Activated CD4-positive, alpha-beta T cell treated with anti-CD3 and anti-CD28 coated beads, Interleukin-2, amount 10 ng/mL, durations not matched to agents 7 days and 5 days (primary cell): ENCODE results near the gene EEIG1. TPM values are rescaled to one million over a fixed set of nuclear protein-coding genes. Genes with fewer than 3 reads are reported as not detected.

Source experiments
- CTCF ChIA-PET: fragments of 350-600 bp; sonication (Branson Sonifier 250); formaldehyde crosslinking; loops from one replicate; lab custom pipeline; 2021; ENCODE audit warnings: antibody characterized with exemption; lab: Charles Lee
- POLR2A ChIA-PET: fragments of 350-600 bp; sonication (Branson Sonifier 250); formaldehyde crosslinking; loops from one replicate; lab custom pipeline; 2021; ENCODE audit warnings: antibody characterized with exemption; lab: Charles Lee
- DNase-seq: peaks from one replicate; pipeline ENCODE4 v3.0.0-alpha.2; 2020
- H3K27ac Mint-ChIP-seq: one replicate; pipeline ENCODE4 v1.8.0; 2021; ENCODE audit warnings: mild to moderate bottlenecking, moderate library complexity, mixed read lengths
- H3K27me3 Mint-ChIP-seq: one replicate; pipeline ENCODE4 v1.8.0; 2021; ENCODE audit warnings: mixed read lengths
- H3K36me3 Mint-ChIP-seq: one replicate; pipeline ENCODE4 v1.8.0; 2021; ENCODE audit warnings: low read depth, mixed read lengths
- H3K4me1 Mint-ChIP-seq: one replicate; pipeline ENCODE4 v1.8.0; 2021; ENCODE audit warnings: mixed read lengths
- H3K4me3 Mint-ChIP-seq: one replicate; pipeline ENCODE4 v1.8.0; 2021; ENCODE audit warnings: mild to moderate bottlenecking, moderate library complexity, mixed read lengths
- H3K9me3 Mint-ChIP-seq: one replicate; pipeline ENCODE4 v1.8.0; 2021; ENCODE audit warnings: mixed read lengths
- total RNA-seq, 2 experiments: library from RNA; stranded (reverse); gene quantifications; one replicate each; pipeline ENCODE4 v1.2.3, GENCODE V29; 2021

Gene EEIG1
- total RNA-seq, 2 experiments from 2014 or later: 412 to 477 TPM

- no peak for DNase-seq
- no peaks in the 10 kb centered on the region for H3K27me3 Mint-ChIP-seq
- H3K27ac Mint-ChIP-seq: no peak overlapping the region
- no peaks in the 10 kb centered on the region for H3K9me3 Mint-ChIP-seq
- H3K4me1 Mint-ChIP-seq: peaks cover 27% of the 10 kb centered on the region
- no peak overlapping the region for H3K4me3 Mint-ChIP-seq
- POLR2A ChIA-PET: no interaction called here
- CTCF ChIA-PET: interaction anchor here (1.0 to 1.7 kb wide), 3 partner anchors 9 to 42 kb away, joined by 4 to 7 read pairs (median 5); no protein-coding TSS in a partner anchor
- H3K36me3 Mint-ChIP-seq: no peaks in the 10 kb centered on the region
Measured at GRCh38 chr9:127993721-127994120, 12.9 kb upstream of the EEIG1 start.

GRCh38 chr9:127991757-127992274, 11.0 kb upstream of the EEIG1 start:
- POLR2A ChIA-PET: no interaction called here
- CTCF ChIA-PET: interaction anchor here (1.6 kb wide), 1 partner anchor 10 kb away, joined by 7 read pairs; no protein-coding TSS in a partner anchor
- no peaks in the 10 kb centered on the region for H3K36me3 Mint-ChIP-seq
- no peak for DNase-seq
- no peaks in the 10 kb centered on the region for H3K9me3 Mint-ChIP-seq
- no peaks in the 10 kb centered on the region for H3K27me3 Mint-ChIP-seq
- H3K4me1 Mint-ChIP-seq: peaks cover 25% of the 10 kb centered on the region
- H3K4me3 Mint-ChIP-seq: no peak overlapping the region
- no peak overlapping the region for H3K27ac Mint-ChIP-seq

- Mint-ChIP-seq H3K9me3 (no peaks in the 10 kb centered on the region), H3K4me1 (peaks cover 25% of the 10 kb centered on the region), H3K27ac (no peak overlapping the region), H3K27me3 (no peaks in the 10 kb centered on the region), H3K4me3 (no peak overlapping the region), H3K36me3 (no peaks in the 10 kb centered on the region)
- ChIA-PET POLR2A (no interaction called here), CTCF (interaction anchor here (0.6 to 1.6 kb wide), 3 partner anchors 9 to 159 kb away, joined by 3 to 7 read pairs (median 4); no protein-coding TSS in a partner anchor)
- no peak for DNase-seq
Measured at GRCh38 chr9:127991017-127991756, 10.4 kb upstream of the EEIG1 start.

- ChIA-PET CTCF (interaction anchor here (1.6 kb wide), 1 partner anchor 8 kb away, joined by 7 read pairs; no protein-coding TSS in a partner anchor), POLR2A (no interaction called here)
- no peaks in the 10 kb centered on the region for H3K36me3 Mint-ChIP-seq
- H3K27me3 Mint-ChIP-seq: no peaks in the 10 kb centered on the region
- DNase-seq: no peak
- peaks cover 24% of the 10 kb centered on the region for H3K4me1 Mint-ChIP-seq
- no peak overlapping the region for H3K4me3 Mint-ChIP-seq
- H3K27ac Mint-ChIP-seq: no peak overlapping the region
- H3K9me3 Mint-ChIP-seq: no peaks in the 10 kb centered on the region
Measured at GRCh38 chr9:127990554-127990953, 9.8 kb upstream of the EEIG1 start.

- no peaks in the 10 kb centered on the region for H3K27me3 Mint-ChIP-seq
- H3K36me3 Mint-ChIP-seq: no peaks in the 10 kb centered on the region
- CTCF ChIA-PET: no interaction called here
- POLR2A ChIA-PET: no interaction called here
- H3K4me1 Mint-ChIP-seq: peaks cover 26% of the 10 kb centered on the region
- no peak for DNase-seq
- no peaks in the 10 kb centered on the region for H3K9me3 Mint-ChIP-seq
- no peak overlapping the region for H3K4me3 Mint-ChIP-seq
- no peak overlapping the region for H3K27ac Mint-ChIP-seq
Measured at GRCh38 chr9:127989094-127989493, 8.3 kb upstream of the EEIG1 start.

GRCh38 chr9:127987103-127987614, 6.4 kb upstream of the EEIG1 start:
- peaks cover 42% of the 10 kb centered on the region for H3K4me1 Mint-ChIP-seq
- H3K4me3 Mint-ChIP-seq: no peak overlapping the region
- no peak for DNase-seq
- POLR2A ChIA-PET: no interaction called here
- CTCF ChIA-PET: no interaction called here
- no peaks in the 10 kb centered on the region for H3K36me3 Mint-ChIP-seq
- no peaks in the 10 kb centered on the region for H3K27me3 Mint-ChIP-seq
- H3K27ac Mint-ChIP-seq: no peak overlapping the region
- no peaks in the 10 kb centered on the region for H3K9me3 Mint-ChIP-seq

GRCh38 chr9:127985011-127985410, 4.2 kb upstream of the EEIG1 start:
- Mint-ChIP-seq H3K4me3 (no peak overlapping the region), H3K36me3 (peaks cover 3% of the 10 kb centered on the region)

GRCh38 chr9:127983847-127984289, 3.1 kb upstream of the EEIG1 start:
- Mint-ChIP-seq H3K4me3 (no peak overlapping the region), H3K27me3 (no peaks in the 10 kb centered on the region), H3K4me1 (peaks cover 33% of the 10 kb centered on the region), H3K36me3 (peaks cover 14% of the 10 kb centered on the region), H3K27ac (peak overlapping the region; percentile 85), H3K9me3 (no peaks in the 10 kb centered on the region)
- ChIA-PET CTCF (interaction anchor here (0.7 to 1.6 kb wide), 3 partner anchors 10 to 52 kb away, joined by 3 to 5 read pairs (median 4); no protein-coding TSS in a partner anchor), POLR2A (interaction anchor here (0.7 kb wide), 1 partner anchor 42 kb away, joined by 5 read pairs; no protein-coding TSS in a partner anchor)
- DNase-seq: no peak

More at GRCh38 chr9:127985011-127985410, 4.2 kb upstream of the EEIG1 start:
- CTCF ChIA-PET: interaction anchor here (0.8 to 1.6 kb wide), 5 partner anchors 8 to 133 kb away, joined by 3 to 5 read pairs (median 4); no protein-coding TSS in a partner anchor
- Mint-ChIP-seq H3K27me3 (no peaks in the 10 kb centered on the region), H3K4me1 (peaks cover 38% of the 10 kb centered on the region), H3K9me3 (no peaks in the 10 kb centered on the region), H3K27ac (no peak overlapping the region)
- DNase-seq: no peak
- POLR2A ChIA-PET: no interaction called here

GRCh38 chr9:127982912-127983311, 2.1 kb upstream of the EEIG1 start:
- H3K36me3 Mint-ChIP-seq: peaks cover 21% of the 10 kb centered on the region
- ChIA-PET POLR2A (no interaction called here), CTCF (interaction anchor here (0.6 to 1.9 kb wide), 7 partner anchors 8 to 237 kb away, joined by 3 to 7 read pairs (median 4); no protein-coding TSS in a partner anchor)
- peak overlapping the region; percentile 85 for H3K27ac Mint-ChIP-seq
- no peaks in the 10 kb centered on the region for H3K27me3 Mint-ChIP-seq
- peak overlapping the region; percentile 49 for H3K4me3 Mint-ChIP-seq
- H3K4me1 Mint-ChIP-seq: peaks cover 33% of the 10 kb centered on the region
- DNase-seq: no peak
- H3K9me3 Mint-ChIP-seq: no peaks in the 10 kb centered on the region

GRCh38 chr9:127981559-127982121, 851 bp upstream of the EEIG1 start:
- CTCF ChIA-PET: interaction anchor here (0.8 to 2.2 kb wide), 11 partner anchors 10 to 44 kb away, joined by 3 to 9 read pairs (median 4); no protein-coding TSS in a partner anchor
- H3K4me3 Mint-ChIP-seq: peak overlapping the region; percentile 92
- DNase-seq: no peak
- H3K27ac Mint-ChIP-seq: peak overlapping the region; percentile 96
- H3K9me3 Mint-ChIP-seq: no peaks in the 10 kb centered on the region
- POLR2A ChIA-PET: interaction anchor here (0.5 kb wide), 1 partner anchor 29 kb away, joined by 3 read pairs; no protein-coding TSS in a partner anchor
- H3K4me1 Mint-ChIP-seq: peaks cover 33% of the 10 kb centered on the region
- no peaks in the 10 kb centered on the region for H3K27me3 Mint-ChIP-seq
- peaks cover 34% of the 10 kb centered on the region for H3K36me3 Mint-ChIP-seq

GRCh38 chr9:127980060-127980705, 606 bp downstream of the EEIG1 start:
- ChIA-PET POLR2A (no interaction called here), CTCF (interaction anchor here (0.6 to 2.2 kb wide), 6 partner anchors 8 to 196 kb away, joined by 3 to 9 read pairs (median 4); partner anchors contain the start of genes SLC25A25 and ST6GALNAC4)
- DNase-seq: no peak
- Mint-ChIP-seq H3K36me3 (peaks cover 49% of the 10 kb centered on the region), H3K9me3 (no peaks in the 10 kb centered on the region), H3K4me1 (peaks cover 47% of the 10 kb centered on the region), H3K27ac (peak overlapping the region; percentile 90), H3K27me3 (no peaks in the 10 kb centered on the region), H3K4me3 (peak overlapping the region; percentile 98)
